ENCODE results near the gene ALDH3B1. TPM values are rescaled to one million over a fixed set of nuclear protein-coding genes. Genes with fewer than 3 reads are reported as not detected.

ALDH3B1 gene
- total and polyA plus RNA-seq, 9 of the 15 experiments (the other 6 are each of a cell fraction or from before 2014, with no cell fraction given): 0.01 to 0.35 (median 0.07) TPM; not detected in 2

DNA sequence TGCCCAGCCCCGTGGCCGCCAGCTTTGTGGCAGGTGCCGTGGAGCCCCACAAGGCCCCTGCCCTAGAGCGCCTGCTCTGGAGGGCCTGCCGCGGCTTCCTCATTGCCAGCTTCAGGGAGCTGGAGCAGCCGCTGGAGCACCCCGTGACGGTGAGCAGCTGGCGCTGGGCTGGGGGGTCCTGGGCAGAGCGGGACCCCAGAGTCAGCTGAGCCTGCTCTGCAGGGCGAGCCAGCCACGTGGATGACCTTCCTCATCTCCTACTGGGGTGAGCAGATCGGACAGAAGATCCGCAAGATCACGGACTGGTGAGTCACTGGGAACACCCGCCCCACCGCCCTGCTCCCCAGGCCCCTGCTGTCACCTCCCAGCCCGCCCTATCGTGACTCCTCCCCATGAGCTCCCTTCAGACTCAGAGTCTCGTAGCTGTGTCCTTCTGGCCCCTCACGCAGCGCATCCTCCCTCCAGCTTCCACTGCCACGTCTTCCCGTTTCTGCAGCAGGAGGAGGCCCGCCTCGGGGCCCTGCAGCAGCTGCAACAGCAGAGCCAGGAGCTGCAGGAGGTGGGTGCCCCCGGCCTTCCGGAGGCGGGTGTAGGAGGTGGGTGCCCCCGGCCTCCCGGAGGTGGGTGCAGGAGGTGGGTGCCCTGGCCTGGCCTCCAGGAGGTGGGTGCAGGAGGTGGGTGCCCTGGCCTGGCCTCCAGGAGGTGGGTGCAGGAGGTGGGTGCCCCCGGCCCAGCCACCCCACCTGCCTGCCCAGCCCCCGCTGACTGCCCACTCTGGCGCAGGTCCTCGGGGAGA lies 33.4 kb downstream of the ALDH3B1 start (continued):
- no peak for TF ChIP-seq RBM14 (IDR thresholded peaks at IDR 0.05; ENCODE audit: borderline replicate concordance, insufficient read depth, low read depth, low read length)
- TF ChIP-seq POLR2A (conservative IDR thresholded peaks at IDR 0.05): peak; percentile 66; the same call in 1 of the 2 replicates
- no peak for TF ChIP-seq ZNF184 (CRISPR knock-in tag; IDR thresholded peaks at IDR 0.05)
- TF ChIP-seq, protein P1, sequence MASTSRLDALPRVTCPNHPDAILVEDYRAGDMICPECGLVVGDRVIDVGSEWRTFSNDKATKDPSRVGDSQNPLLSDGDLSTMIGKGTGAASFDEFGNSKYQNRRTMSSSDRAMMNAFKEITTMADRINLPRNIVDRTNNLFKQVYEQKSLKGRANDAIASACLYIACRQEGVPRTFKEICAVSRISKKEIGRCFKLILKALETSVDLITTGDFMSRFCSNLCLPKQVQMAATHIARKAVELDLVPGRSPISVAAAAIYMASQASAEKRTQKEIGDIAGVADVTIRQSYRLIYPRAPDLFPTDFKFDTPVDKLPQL (IDR thresholded peaks at IDR 0.05; ENCODE audit: extremely low read depth, insufficient read length): no peak
- peak; percentile 87 for TF ChIP-seq DPF2 (IDR thresholded peaks at IDR 0.05)
- no peak for TF ChIP-seq PCBP1 (IDR thresholded peaks at IDR 0.05; ENCODE audit: low read depth, low read length, poor library complexity, severe bottlenecking)
- no peak for TF ChIP-seq POLR3A (IDR thresholded peaks at IDR 0.05; ENCODE audit: borderline replicate concordance, extremely low read depth, insufficient read depth, insufficient read length)
- TF ChIP-seq PHF8 (IDR thresholded peaks at IDR 0.05; ENCODE audit: borderline replicate concordance, low read length): peak; percentile 66; the same call in 1 of the 2 replicates
- TF ChIP-seq, protein P2, sequence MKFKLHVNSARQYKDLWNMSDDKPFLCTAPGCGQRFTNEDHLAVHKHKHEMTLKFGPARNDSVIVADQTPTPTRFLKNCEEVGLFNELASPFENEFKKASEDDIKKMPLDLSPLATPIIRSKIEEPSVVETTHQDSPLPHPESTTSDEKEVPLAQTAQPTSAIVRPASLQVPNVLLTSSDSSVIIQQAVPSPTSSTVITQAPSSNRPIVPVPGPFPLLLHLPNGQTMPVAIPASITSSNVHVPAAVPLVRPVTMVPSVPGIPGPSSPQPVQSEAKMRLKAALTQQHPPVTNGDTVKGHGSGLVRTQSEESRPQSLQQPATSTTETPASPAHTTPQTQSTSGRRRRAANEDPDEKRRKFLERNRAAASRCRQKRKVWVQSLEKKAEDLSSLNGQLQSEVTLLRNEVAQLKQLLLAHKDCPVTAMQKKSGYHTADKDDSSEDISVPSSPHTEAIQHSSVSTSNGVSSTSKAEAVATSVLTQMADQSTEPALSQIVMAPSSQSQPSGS (CRISPR knock-in tag; IDR thresholded peaks at IDR 0.05): no peak
- TF ChIP-seq XRCC3 (IDR thresholded peaks at IDR 0.05): no peak
- TF ChIP-seq NFIX (CRISPR knock-in tag; IDR thresholded peaks at IDR 0.05; ENCODE audit: low read depth): no peak
- TF ChIP-seq, protein P3, sequence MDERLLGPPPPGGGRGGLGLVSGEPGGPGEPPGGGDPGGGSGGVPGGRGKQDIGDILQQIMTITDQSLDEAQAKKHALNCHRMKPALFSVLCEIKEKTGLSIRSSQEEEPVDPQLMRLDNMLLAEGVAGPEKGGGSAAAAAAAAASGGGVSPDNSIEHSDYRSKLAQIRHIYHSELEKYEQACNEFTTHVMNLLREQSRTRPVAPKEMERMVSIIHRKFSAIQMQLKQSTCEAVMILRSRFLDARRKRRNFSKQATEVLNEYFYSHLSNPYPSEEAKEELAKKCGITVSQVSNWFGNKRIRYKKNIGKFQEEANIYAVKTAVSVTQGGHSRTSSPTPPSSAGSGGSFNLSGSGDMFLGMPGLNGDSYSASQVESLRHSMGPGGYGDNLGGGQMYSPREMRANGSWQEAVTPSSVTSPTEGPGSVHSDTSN (CRISPR knock-in tag; IDR thresholded peaks at IDR 0.05; ENCODE audit: low read depth): no peak
- TF ChIP-seq, protein P3 (tag; conservative IDR thresholded peaks at IDR 0.05; ENCODE audit: low read depth): no peak
- TF ChIP-seq POLR2AphosphoS5 (IDR thresholded peaks at IDR 0.05; ENCODE audit: control insufficient read depth, insufficient read depth, low read depth, low read length): peak; percentile 34; the same call in 1 of the 2 replicates
- peak; percentile 88 for TF ChIP-seq ZNF263 (CRISPR knock-in tag; IDR thresholded peaks at IDR 0.05; ENCODE audit: borderline replicate concordance)
- no peak for TF ChIP-seq GABPA (tag; conservative IDR thresholded peaks at IDR 0.05; ENCODE audit: low read depth)
- peak; percentile 78 for TF ChIP-seq ARID1B (IDR thresholded peaks at IDR 0.05)
- no peak for TF ChIP-seq CREB1 (IDR thresholded peaks at IDR 0.05)
- TF ChIP-seq CREB1 (CRISPR knock-in tag; IDR thresholded peaks at IDR 0.05): no peak
- TF ChIP-seq FOXK1 (CRISPR knock-in tag; IDR thresholded peaks at IDR 0.05; ENCODE audit: borderline replicate concordance): no peak

Measured in K562 (cell line).